ENCODE data around the gene ZC3H4. TPM values are rescaled to one million over a fixed set of nuclear protein-coding genes. Genes with fewer than 3 reads are reported as not detected.

The ZC3H4 gene
- total RNA-seq, 2 donors from 2014 or later, result 21.9 to 26.0 TPM

- no peak for TF ChIP-seq CTCF (IDR thresholded peaks at IDR 0.05)
- H3K4me3 ChIP-seq, result no peak overlapping the region
- peaks cover 22 to 24% of the 10 kb centered on the region in 2 donors for H3K4me1 ChIP-seq (ENCODE audit: control insufficient read depth in 1 of 2, low read depth in 2 of 2)
- no peaks in the 10 kb centered on the region for H3K9me3 ChIP-seq
- H3K27ac ChIP-seq, result no peak overlapping the region
- no peaks in the 10 kb centered on the region for H3K36me3 ChIP-seq
- ATAC-seq (ENCODE audit: insufficient number of reproducible peaks, low FRiP score, low read depth) (no peak), DNase-seq (ENCODE audit: low spot score) (no peak)
- H3K27me3 ChIP-seq (replicated peaks; ENCODE audit: insufficient read depth), result peaks cover 13% of the 10 kb centered on the region
Measured at GRCh38 chr19:47018923-47019322, 94.7 kb downstream of the ZC3H4 start.

Other genes starting within 250 kb of the ZC3H4 start
- 1 to 10 TPM in 1 of 2 donors, under 1 TPM in 1; 0.68 to 1.3 TPM for gene NPAS1, start 93.9 kb downstream of the ZC3H4 start, total RNA-seq
- gene TMEM160, start 65.2 kb downstream of the ZC3H4 start, total RNA-seq, result 10 to 100 TPM in 1 of 2 donors, 1 to 10 TPM in 1; 2.4 to 55.0 TPM
- gene SAE1, start 17.1 kb upstream of the ZC3H4 start, total RNA-seq, result 10 to 100 TPM; 39.3 to 50.8 TPM
- 10 to 100 TPM in 1 of 2 donors, 1 to 10 TPM in 1; 6.5 to 21.4 TPM for gene BBC3, start 117.4 kb upstream of the ZC3H4 start, total RNA-seq
- 10 to 100 TPM; 26.7 to 38.9 TPM for gene CCDC9, start 142.7 kb upstream of the ZC3H4 start, total RNA-seq
- gene INAFM1, start 161.1 kb upstream of the ZC3H4 start, total RNA-seq, result 10 to 100 TPM; 10.3 to 18.6 TPM
- 10 to 100 TPM; 37.6 to 51.9 TPM for gene C5AR1, start 196.1 kb upstream of the ZC3H4 start, total RNA-seq
- gene C5AR2, start 218.4 kb upstream of the ZC3H4 start, total RNA-seq, result 10 to 100 TPM; 10.3 to 25.7 TPM
- gene DHX34, start 235.5 kb upstream of the ZC3H4 start, total RNA-seq, result 10 to 100 TPM; 20.4 to 21.3 TPM

Measured in thoracic aorta (tissue), 2 donors.